Measurements from ENCODE around the gene CNN3. TPM values are rescaled to one million over a fixed set of nuclear protein-coding genes. Genes with fewer than 3 reads are reported as not detected.
A peak's percentile ranks its signal among the peaks of the same experiment; 100 is the strongest.
"Not testable (repeated sequence)": the region's sequence is repeated elsewhere in the genome, so short reads cannot be mapped to it uniquely, and the experiment has no call there.

CNN3 gene
- total and polyA plus RNA-seq, 2 donors from 2014 or later: 232 to 291 TPM

DNA sequence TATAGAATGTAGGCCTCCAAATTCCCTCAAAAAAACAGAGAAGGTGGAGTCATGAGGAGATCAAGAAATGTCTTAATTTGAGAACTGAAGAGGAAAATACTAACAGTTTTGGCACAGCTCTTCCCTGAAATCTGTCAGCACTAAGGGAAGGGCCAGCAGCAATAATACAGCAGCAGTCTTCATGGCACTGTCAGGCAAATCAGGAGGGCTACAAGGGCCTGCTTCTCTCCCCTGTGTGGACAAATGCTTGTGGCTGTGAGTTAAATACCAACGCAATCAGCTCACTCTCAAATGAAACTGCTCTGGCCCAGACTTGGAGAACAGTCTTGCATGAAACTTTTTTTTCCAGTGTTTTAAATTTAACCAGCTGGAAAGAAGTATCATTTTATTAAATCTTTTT, 20.5 kb upstream of the CNN3 start:
- Histone ChIP-seq H3K4me3 (ENCODE audit: low read length in 3 of 3) (no peak overlapping the region), H3K36me3 (ENCODE audit: control insufficient read depth in 2 of 3, insufficient read depth in 3 of 3, low read length in 3 of 3) (no peaks in the 10 kb centered on the region), H3K27me3 (ENCODE audit: control insufficient read depth, insufficient read depth, low read length) (no peaks in the 10 kb centered on the region), H3K27ac (ENCODE audit: low read depth in 2 of 2, low read length in 2 of 2) (no peak overlapping the region), H3K9ac (ENCODE audit: low read length in 3 of 3) (no peak overlapping the region), H3K9me3 (ENCODE audit: control insufficient read depth in 2 of 3, insufficient read depth in 1 of 3, low read length in 3 of 3) (no peaks in the 10 kb centered on the region), H3K4me1 (ENCODE audit: control insufficient read depth in 2 of 3, insufficient read depth in 2 of 3, low read depth in 1 of 3, low read length in 3 of 3) (peaks cover 0 to 9% (median 4%) of the 10 kb centered on the region in 3 donors)
- intact Hi-C loops (cut with DNase I): no loop called here
- DNase-seq (no peak), FAIRE-seq (no peak)
- TF ChIP-seq, protein P1, sequence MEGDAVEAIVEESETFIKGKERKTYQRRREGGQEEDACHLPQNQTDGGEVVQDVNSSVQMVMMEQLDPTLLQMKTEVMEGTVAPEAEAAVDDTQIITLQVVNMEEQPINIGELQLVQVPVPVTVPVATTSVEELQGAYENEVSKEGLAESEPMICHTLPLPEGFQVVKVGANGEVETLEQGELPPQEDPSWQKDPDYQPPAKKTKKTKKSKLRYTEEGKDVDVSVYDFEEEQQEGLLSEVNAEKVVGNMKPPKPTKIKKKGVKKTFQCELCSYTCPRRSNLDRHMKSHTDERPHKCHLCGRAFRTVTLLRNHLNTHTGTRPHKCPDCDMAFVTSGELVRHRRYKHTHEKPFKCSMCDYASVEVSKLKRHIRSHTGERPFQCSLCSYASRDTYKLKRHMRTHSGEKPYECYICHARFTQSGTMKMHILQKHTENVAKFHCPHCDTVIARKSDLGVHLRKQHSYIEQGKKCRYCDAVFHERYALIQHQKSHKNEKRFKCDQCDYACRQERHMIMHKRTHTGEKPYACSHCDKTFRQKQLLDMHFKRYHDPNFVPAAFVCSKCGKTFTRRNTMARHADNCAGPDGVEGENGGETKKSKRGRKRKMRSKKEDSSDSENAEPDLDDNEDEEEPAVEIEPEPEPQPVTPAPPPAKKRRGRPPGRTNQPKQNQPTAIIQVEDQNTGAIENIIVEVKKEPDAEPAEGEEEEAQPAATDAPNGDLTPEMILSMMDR (IDR thresholded peaks at IDR 0.05; ENCODE audit: borderline replicate concordance, extremely low read depth, insufficient read depth): no peak

DNA sequence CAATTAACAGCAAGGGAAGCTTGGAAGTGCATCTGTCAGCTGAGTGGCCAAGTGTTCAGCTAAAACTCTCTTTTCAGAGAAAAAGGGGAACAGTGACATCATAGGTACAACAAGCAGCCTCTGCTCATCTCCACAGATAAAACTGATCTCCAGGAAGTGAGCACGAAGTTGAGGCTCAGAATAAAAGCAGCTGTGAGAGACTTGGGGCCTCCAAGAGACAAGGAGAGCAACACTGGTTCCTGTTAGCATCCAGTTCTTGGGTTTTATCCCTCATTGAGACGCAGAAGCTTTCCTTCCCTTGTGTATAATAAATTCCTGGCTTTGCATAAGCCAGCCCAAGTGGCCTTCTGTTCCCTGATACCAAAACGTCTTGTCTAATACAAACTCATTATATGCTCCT, 20.0 kb upstream of the CNN3 start:
- Histone ChIP-seq H3K4me3 (ENCODE audit: low read length in 3 of 3) (no peak overlapping the region), H3K9ac (ENCODE audit: low read length in 3 of 3) (no peak overlapping the region), H3K9me3 (ENCODE audit: control insufficient read depth in 2 of 3, insufficient read depth in 1 of 3, low read length in 3 of 3) (no peaks in the 10 kb centered on the region), H3K27ac (ENCODE audit: low read depth in 2 of 2, low read length in 2 of 2) (no peak overlapping the region), H3K4me1 (ENCODE audit: control insufficient read depth in 2 of 3, insufficient read depth in 2 of 3, low read depth in 1 of 3, low read length in 3 of 3) (peaks cover 0 to 14% (median 4%) of the 10 kb centered on the region in 3 donors), H3K36me3 (ENCODE audit: control insufficient read depth in 2 of 3, insufficient read depth in 3 of 3, low read length in 3 of 3) (no peaks in the 10 kb centered on the region), H3K27me3 (ENCODE audit: control insufficient read depth, insufficient read depth, low read length) (no peaks in the 10 kb centered on the region)
- DNase-seq (no peak), FAIRE-seq (no peak)
- intact Hi-C loops (cut with DNase I): no loop called here
- TF ChIP-seq, protein P1 (IDR thresholded peaks at IDR 0.05; ENCODE audit: borderline replicate concordance, extremely low read depth, insufficient read depth): no peak

DNA sequence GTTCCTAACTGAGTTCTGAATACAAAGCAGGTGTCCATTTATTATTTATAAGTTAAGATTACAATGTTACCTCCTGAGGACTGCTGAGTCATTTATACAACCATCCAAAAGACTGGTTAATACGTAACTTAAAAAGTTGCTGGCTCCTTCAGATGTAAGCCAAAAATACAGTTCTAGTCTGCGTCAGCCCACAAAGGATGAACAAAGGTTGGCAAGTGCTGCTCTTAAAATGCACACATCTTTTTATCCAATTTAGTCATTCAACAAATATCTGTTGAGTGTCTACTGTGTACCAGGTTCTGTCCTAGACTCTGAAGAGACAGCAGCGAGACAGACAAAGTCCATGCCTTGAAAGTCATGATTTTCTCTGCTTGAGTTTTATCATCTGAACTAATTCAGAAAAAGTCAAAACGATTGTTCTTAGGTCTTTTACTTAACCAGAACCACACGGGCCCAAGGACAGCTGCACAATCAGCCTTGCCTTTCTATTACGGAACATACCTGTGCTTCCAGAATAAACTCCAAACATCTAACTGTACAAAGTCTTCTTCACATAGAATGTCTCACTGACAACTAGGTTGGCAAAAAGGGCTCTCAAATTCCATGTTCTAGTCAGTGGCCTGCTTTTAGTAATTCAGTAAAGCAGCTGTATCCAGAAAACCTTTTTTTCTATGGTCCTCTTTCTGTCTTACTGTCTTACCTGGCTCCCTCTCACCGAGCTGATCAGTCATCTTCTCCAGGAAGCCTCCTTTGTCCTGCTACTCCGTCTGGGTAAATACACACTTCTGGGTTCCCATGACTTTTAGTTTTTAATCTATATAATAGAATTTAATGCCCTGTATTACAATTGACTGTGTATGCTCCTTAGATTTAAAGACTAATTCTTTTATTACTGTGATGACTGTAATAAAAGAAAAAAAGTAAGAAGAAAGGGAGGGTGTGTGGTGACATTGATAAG, 15.5 kb upstream of the CNN3 start:
- Histone ChIP-seq H3K4me3 (ENCODE audit: low read length in 3 of 3) (no peak overlapping the region), H3K36me3 (ENCODE audit: control insufficient read depth in 2 of 3, insufficient read depth in 3 of 3, low read length in 3 of 3) (no peaks in the 10 kb centered on the region), H3K9me3 (ENCODE audit: control insufficient read depth in 2 of 3, insufficient read depth in 1 of 3, low read length in 3 of 3) (no peaks in the 10 kb centered on the region), H3K4me1 (ENCODE audit: control insufficient read depth in 2 of 3, insufficient read depth in 2 of 3, low read depth in 1 of 3, low read length in 3 of 3) (peaks cover 0 to 33% (median 5%) of the 10 kb centered on the region in 3 donors), H3K27me3 (ENCODE audit: control insufficient read depth, insufficient read depth, low read length) (no peaks in the 10 kb centered on the region), H3K9ac (ENCODE audit: low read length in 3 of 3) (peak overlapping the region in 1 of 3 donors; percentile 30), H3K27ac (ENCODE audit: low read depth in 2 of 2, low read length in 2 of 2) (peak overlapping the region; percentile 43 to 72)
- TF ChIP-seq, protein P1 (IDR thresholded peaks at IDR 0.05; ENCODE audit: borderline replicate concordance, extremely low read depth, insufficient read depth): no peak
- FAIRE-seq: peak; percentile 80
- no peak for DNase-seq
- intact Hi-C loops (cut with DNase I): no loop called here

DNA sequence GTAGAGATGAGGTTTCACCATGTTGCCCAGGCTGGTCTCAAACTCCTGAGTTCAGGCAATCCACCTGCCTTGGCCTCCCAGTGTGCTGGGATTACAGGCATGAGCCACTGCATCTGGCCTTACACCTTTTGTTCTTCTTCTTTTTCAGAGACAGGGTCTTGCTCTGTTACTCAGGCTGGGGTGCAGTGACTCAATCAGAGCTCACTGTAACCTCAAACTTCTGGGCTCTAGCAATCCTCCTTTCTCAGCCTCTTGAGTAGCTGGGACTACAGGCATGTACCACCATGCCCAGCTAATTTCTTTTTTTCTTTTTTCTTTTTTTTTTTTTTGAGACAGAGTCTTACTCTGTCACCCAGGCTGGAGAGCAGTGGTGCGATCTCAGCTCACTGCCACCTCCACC, 14.6 kb upstream of the CNN3 start:
- FAIRE-seq; H3K4me3 ChIP-seq (ENCODE audit: low read length in 3 of 3); H3K9me3 ChIP-seq (ENCODE audit: control insufficient read depth in 2 of 3, insufficient read depth in 1 of 3, low read length in 3 of 3); intact Hi-C loops (cut with DNase I); H3K27me3 ChIP-seq (ENCODE audit: control insufficient read depth, insufficient read depth, low read length); DNase-seq; H3K36me3 ChIP-seq (ENCODE audit: control insufficient read depth in 2 of 3, insufficient read depth in 3 of 3, low read length in 3 of 3); H3K9ac ChIP-seq (ENCODE audit: low read length in 3 of 3): not testable (repeated sequence)
- Histone ChIP-seq H3K4me1 (ENCODE audit: control insufficient read depth in 2 of 3, insufficient read depth in 2 of 3, low read depth in 1 of 3, low read length in 3 of 3) (peaks cover 0 to 36% (median 12%) of the 10 kb centered on the region in 3 donors), H3K27ac (ENCODE audit: low read depth in 2 of 2, low read length in 2 of 2) (peak overlapping the region in 1 of 2 donors; percentile 7)

Measured in kidney (tissue), 14 donors.